GM19455 (cell line): ENCODE measurements around the gene PFN4.
"Not testable (repeated sequence)": the region's sequence is repeated elsewhere in the genome, so short reads cannot be mapped to it uniquely, and the experiment has no call there.

Source experiments
- ATAC-seq: cut with Tn5 transposase; IDR thresholded peaks from one replicate; pipeline ENCODE4 v1.9.1; 2021; ENCODE audit not compliant: unreplicated experiment

PFN4 gene

DNA sequence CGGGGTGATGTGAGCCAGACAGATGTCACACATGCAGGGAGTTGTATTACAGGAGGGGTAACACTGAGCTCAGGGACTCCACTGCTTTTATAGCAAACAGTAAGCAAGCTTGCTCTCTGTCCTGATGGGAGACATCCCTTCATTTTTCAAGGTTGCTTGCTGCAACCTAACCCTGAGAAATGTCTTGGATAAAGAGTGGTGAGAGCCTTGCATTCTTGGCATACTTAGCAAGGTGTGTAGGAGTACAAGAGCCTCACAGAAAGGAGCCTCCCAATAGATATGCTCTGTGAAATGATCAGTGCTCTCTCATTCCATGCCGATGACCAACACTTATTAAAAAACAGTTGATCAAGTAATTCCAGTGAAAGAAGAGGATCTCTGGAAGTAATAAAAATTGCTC, 8.1 kb downstream of the PFN4 start:
- ATAC-seq: no peak

DNA sequence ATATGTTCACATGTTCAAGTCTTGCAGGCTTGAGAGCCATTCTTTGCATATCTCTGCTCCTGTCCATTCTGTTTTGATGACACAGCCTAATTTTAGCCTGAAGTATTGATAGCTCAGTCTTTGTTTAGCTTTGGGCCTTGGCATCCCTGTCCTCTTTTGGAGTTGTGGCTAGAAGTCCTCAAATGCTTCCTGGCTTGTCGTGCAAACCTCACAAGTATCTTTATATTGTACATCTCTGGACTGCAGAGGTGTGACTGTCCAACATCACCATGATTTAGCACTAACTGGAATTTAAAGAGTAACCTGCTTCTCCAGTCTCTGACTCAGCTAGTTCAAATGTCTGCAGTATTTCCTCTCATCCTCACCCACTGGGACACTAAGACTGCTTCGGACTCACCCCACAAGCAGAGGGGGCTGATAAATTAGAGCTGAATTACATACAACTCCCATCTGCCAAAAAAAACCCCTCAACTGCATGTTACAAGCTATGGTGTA, 11.7 kb downstream of the PFN4 start:
- no peak for ATAC-seq

DNA sequence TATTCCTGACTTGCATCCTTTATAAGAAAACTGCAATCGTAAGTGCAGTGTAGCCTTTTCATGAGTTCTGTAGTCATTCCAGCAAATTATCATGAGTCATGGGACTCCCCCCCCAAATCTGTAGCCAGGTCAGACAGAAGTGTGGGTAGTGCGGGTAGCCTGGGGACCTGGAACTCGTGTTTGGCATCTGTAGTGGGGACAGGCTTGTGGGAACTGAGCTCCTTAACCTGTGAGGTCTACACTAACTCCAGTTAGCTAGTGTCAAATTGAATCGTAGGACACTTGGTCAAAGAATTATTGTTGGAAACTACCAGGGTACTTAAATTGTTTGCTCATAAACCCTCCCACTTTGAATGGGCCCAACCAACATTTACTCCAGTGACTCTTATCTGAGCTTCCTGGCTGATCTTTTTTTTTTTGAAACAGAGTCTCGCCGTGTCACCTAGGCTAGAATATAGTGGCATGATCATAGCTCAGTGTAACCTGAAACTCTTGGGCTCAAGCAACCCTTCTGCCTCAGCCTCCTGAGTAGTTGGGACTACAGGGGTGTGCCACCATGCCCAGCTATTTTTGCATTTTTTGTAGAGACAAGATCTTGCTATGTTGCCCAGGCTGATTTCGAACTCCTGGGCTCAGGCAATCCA, 12.4 kb downstream of the PFN4 start:
- no peak for ATAC-seq

DNA sequence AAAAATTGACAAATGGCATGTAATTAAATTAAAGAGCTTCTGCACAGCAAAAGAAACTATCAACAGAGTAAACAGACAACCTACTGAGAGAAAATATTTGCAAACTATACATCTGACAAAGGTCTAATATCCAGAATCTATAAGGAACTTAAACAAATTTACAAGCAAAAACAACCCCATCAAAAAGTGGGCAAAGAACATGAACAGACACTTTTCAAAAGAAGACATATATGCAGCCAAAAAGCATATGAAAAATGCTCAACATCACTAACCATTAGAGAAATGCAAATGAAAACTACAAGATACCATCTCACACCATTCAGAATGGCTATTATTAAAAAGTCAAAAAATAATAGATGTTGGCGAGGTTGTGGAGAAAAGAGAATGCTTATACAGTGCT, 13.7 kb downstream of the PFN4 start:
- not testable (repeated sequence) for ATAC-seq

DNA sequence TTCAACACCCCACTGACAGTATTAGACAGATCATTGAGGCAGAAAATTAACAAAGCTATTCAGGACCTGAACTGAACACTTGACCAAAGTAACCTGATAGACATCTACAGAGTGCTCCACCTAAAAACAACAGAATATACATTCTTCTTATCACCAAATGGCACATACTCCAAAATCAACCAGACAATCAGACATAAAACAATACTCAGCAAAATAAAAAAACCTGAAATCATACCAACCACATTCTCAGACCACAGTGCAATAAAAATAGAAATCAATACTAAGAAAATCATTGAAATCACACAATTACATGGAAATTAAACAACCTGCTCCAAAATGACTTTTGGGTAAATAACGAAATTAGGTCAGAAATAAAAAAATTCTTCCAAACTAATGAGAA, 15.8 kb downstream of the PFN4 start:
- no peak for ATAC-seq

DNA sequence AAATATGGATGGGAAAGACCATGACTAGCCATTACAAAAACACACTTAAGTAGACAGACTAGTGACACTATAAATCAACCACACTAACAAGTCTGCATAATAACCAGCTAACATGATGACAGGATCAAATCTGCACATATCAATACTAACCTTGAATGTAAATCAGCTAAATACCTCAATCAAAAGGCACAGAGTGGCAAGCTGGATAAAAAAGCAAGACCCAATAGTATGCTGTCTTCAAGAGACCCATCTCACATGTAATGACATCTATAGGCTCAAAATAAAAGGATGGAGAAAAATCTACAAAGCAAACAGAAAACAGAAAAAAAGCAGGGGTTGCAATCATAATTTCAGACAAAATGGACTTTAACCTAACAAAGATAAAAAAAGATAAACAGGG, 16.3 kb downstream of the PFN4 start:
- ATAC-seq: no peak

DNA sequence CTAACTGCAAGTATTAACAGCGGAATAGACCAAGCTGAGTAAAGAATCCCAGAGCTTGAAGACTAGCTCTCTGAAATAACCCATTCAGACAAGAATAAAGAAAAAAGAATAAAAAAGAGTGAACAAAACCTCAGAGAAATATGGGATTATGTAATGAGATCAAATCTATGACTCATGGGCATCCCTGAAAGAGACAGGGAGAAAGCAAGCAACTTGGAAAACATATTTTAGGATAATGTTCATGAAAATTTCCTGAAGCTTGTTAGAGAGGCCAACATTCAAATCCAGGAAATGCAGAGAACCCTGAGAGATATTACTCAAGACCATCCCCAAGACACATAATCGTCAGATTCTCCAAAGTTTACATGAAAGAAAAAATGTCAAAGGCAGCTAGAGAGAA, 17.3 kb downstream of the PFN4 start:
- ATAC-seq: no peak

DNA sequence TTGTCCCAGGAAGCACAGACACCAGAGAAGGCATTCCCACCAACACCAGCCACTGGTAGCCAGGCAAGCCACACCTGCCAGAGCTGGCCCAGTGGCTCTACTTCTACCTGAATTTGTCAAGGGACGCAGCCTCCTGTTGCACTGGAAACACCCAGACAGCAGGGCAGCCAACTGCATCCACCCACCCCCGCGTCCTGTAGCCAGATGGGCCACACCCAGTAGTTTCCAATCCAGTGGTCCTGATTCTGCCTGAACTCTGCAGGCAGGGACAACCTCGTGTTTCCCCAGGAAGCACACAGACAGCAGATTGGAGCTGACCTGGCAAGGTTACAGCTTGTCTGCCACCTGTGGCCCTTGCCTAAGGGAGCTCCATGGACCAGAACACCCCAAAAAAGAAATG, 18.2 kb downstream of the PFN4 start:
- ATAC-seq: no peak

DNA sequence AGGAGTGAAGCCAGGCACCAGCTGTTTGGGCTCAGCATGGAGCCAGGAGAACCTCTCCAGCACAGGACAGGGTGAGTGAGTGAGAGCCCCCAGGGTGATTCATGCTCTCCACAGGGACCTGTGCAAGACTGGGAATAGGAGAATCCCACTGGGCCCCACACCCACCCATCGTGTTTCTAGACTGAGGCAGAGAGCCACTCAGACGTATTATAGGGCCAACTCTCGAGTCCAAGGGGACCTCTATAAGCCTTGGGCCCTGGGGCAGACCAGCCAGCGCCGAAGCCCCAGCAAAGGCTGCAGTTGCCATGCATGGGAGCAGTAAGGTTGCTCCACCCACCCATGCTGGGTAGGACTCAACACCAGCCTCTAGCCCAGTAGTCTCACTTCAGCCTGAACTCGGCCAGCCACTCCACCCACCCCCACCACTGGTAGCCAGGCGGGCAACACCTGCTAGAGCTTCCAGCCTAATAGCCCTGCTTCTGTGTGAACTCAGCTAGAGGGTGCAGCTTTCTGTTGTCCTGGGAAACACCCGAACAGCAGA, 19.0 kb downstream of the PFN4 start:
- no peak for ATAC-seq

DNA sequence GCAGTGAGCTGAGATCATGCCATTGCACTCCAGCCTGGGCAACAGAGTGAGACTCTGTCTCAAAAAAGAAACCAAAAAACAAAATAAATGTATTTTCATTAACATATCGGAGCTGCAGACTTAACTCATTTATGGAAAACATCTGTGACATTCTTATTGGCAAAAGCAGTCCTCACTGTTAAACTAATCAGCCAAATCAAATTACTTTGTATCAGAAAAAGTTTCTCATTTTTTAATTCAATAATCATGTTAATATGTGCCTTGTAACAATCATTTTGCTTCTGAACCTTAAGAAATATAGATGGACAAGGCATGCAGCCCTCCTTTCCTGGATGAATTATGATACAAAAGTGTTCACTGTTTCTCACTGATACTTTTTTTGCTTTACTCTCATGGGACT, 20.5 kb downstream of the PFN4 start:
- ATAC-seq: no peak

DNA sequence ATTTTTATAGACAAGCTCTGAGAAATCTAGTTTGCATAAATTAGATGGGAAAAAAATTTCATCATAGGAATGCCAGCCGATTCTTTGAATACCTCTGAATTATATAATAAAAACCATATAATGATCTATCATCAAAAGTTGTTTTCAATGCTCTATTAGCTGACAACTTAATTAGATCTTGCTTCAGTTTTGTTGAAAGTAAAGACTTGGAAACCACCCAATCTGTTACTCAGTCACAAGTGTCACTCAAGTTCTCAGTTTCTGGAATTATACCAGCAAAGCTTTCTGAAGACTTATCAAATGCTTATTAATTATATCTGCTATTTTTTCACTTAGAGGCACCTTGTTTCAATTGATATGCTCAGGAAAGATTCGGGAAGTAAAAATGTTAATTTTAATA, 21.1 kb downstream of the PFN4 start:
- ATAC-seq: no peak

DNA sequence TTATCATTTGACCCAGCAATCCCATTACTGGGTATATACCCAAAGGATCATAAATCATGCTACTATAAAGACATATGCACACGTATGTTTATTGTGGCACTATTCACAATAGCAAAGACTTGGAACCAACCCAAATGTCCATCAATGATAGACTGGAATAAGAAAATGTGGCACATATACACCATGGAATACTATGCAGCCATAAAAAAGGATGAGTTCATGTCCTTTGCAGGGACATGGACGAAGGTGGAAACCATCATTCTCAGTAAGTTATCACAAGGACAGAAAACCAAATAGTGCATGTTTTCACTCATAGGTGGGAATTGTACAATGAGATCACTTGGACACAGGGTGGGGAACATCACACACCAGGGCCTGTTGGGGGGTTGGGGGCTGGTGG, 22.4 kb downstream of the PFN4 start:
- not testable (repeated sequence) for ATAC-seq

DNA sequence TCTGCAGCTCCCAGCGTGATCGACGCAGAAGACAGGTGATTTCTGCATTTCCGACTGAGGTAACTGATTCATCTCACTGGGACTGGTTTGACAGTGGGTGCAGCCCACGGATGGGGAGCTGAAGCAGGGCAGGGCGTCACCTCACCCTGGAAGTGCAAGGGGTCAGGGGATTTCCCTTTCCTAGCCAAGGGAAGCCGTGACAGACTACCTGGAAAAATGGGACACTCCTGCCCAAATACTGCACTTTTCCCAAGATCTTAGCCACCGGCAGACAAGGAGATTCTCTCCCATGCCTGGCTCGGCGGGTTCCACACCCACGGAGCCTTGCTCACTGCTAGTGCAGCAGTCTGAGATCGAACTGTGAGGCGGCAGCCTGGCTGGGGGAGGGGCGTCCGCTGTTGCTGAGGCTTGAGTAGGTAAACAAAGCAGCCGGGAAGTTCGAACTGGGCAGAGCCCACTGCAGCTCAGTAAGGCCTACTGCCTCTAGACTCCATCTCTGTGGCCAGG, 27.9 kb downstream of the PFN4 start:
- ATAC-seq: not testable (repeated sequence)

DNA sequence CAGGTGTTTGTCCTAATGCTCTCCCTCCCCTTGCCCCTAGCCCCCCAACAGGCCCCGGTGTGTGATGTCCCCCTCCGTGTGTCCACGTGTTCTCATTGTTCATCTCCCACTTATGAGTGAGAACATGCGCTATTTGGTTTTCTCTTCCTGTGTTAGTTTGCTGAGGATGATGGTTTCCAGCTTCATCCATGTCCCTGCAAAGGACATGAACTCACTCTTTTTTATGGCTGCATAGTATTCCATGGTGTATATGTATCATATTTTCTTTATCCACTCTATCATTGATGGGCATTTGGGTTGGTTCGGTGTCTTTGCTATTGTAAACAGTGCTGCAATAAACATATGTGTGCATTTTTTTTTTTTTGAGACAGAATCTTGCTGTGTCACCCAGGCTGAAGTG, 29.9 kb downstream of the PFN4 start:
- not testable (repeated sequence) for ATAC-seq

DNA sequence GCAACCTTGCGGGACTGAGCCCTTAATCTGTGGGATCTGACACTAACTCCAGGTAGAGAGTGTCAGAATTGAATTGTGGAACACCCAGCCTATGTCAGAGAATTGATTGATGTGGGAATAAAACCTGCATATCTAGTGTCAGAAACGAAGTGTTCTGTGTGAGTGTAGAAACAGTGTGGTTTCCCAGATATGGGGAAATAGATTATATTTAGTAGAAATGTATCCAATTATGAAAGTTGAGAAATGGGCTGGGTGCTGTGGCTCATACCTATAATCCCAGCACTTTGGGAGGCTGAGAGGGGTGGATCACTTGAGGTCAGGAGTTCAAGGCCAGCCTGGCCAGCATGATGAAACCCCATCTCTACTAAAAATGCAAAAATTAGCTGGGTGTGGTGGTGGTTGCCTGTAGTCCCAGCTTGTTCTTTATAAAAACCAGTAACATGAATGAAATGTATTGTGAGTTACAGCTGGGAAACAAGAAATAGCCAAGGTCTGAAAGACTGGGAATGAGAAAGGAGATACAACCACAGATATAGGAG, 34.2 kb downstream of the PFN4 start:
- ATAC-seq: no peak

DNA sequence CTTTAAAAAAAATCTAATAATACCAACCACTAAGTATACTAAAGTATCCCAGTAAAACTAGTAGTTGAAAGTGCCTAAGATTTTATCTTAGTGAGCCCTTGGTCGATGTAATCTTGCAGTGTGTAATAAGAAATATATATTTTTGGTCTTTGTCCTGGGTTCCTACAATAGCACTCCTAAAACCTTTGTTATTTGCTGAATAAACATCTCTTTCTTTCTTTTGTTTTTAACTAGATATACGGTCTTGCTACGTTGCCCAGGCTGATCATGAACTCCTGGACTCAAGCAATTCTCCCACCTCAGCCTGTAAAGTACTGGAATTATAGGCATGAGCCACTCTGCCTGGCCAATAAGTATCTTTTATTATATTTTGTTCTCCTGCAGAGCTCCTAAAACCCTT, 36.1 kb downstream of the PFN4 start:
- ATAC-seq: no peak

DNA sequence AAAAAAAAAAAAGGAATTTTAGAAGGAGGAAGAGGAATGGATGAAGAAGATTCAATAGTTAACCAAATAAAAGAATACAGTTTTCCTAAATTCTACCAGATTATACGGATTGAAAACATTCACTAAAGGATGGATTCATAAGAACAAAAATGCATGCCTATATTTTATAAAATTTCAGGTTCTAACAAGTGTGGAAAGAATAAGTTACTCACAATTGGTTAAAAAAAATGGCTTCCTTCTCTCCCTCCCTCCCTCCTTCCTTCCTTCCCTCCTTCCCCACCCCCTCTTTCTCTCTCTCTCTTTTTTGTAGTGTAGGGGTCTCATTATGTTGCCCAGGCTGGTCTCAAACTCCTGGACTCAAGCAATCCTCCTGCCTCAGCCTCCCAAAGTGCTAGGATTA, 36.9 kb downstream of the PFN4 start:
- ATAC-seq: no peak

DNA sequence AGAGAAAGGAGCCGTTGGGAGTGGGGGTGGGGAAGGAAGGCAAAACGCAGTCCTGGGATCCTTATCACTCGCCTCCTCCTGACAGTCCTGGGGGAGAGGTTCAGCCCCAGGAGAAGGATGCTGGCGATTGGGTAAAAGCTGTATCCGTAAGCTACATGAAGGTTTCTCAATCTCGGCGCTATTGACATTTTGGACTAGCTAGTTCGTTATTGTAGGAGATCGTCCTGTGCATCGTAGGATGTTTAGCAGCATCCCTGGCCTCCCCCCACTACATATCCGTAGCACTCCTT, 38.0 kb downstream of the PFN4 start:
- no peak for ATAC-seq

DNA sequence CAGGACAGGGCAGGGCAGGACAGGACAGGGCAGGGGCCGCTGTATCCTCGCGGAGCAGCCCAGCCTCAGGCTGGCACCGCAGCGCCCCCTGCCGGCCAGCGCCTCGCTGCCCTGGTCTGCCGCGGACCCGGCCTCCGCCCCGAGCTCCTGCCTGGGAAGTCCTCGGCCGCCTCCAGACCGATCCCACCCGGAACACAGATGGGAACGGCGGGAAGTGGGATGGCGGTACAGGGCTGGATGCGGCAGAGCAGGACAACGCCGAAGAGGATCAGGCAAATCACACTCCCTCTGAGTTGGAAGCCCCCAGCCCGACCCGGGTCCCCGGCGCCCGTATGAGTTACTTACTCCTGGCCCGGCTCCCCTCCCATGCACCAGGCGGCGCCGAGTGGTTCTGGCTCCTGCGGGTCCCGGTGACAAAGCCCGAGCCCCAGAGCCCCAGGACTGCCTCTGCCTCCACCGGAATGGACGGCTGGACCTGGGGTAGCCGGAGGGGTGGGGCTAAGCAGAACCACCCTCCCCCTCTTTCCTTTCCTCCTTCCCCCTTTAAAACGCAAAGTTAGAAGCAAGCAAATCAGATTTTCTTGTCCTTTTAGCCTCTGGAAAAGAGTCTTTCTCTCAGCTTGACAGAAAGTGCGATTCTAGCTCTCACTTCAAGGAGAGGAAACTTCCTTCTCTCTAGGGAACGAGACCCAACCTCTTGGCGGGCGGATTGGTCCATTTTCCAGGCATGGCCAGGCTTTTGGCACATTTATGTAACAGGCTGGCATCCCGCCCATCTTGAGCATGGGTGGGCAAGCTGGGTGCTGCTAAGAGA, 38.5 kb downstream of the PFN4 start, which contains the start of gene TP53I3:
Gene TP53I3, minus strand, starts transcription at position 449 of the 814 bp plus-strand sequence. CDS start 508 bp downstream, outside the sequence.
- ATAC-seq: peak; percentile 79

DNA sequence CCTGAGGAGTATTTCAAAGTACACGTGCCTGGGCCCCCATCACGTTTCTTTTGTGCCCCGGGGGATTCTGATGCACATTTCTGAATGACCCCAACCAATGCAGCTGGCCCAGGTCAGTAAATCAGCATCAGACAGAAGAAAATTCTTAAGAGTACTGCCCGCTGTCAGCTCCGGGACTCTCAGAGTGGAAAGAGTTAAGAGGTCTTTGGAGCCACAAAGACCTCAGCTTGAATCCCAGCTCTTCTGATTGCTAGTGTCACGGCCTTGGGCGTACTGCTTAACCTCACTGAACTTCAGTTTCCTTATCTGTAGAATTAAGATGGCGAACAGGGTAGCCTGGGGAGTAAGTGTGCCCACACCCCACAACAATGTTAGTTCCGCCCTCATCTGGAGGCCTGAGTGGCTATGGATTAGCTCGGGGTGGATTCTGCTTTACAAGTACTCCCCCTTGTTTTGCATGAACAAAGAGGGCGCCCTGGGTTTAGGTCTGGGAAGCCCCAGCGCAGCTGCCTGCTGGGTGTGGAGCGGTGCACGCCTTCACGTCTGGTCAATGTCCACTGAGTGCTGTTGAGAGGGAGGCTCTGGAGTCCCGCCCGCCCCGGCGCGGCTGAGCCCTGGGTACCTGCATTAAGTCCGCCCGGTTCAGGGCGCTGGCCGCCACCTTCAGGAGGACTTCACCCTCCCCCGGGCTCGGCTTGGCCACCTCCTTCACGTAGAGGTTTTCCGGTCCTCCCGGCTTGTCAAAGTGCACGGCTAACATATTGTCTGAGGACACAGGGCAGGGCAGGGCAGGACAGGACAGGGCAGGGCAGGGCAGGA, 39.4 kb downstream of the PFN4 start:
- ATAC-seq: peak; percentile 75
